Bronchial epithelial cell (primary cell): ENCODE measurements around the gene ZC3H12D. TPM values are rescaled to one million over a fixed set of nuclear protein-coding genes. Genes with fewer than 3 reads are reported as not detected.
A peak's percentile ranks its signal among the peaks of the same experiment; 100 is the strongest.

ENCODE experiments used
- DNase-seq: peaks from one replicate; pipeline ENCODE4 v3.0.0-alpha.2; 2010; ENCODE audit warnings: low read depth
- FAIRE-seq: peaks from 2 replicates; lab custom pipeline; 2011; peaks lifted over from hg19 to GRCh38; lab: Jason Lieb, UNC
- H3K27me3 ChIP-seq: 2 replicates; pipeline ENCODE4 v1.5.1; 2011; ENCODE audit warnings: low read length; ENCODE audit not compliant: control insufficient read depth, insufficient read depth
- H3K36me3 ChIP-seq: 2 replicates; pipeline ENCODE4 v1.5.1; 2011; ENCODE audit warnings: low read length; ENCODE audit not compliant: control insufficient read depth, insufficient read depth
- H3K4me3 ChIP-seq: 2 replicates; pipeline ENCODE4 v1.5.1; 2011; ENCODE audit warnings: mild to moderate bottlenecking, low read depth, low read length, control low read depth
- CTCF ChIP-seq: IDR thresholded peaks from 2 replicates; pipeline ENCODE4 v1.5.1; 2011; ENCODE audit warnings: mild to moderate bottlenecking, moderate library complexity, low read length, control low read depth, inconsistent platforms; ENCODE audit not compliant: insufficient read depth, severe bottlenecking
- total RNA-seq: library from RNA; depleted of rRNA; stranded (reverse); fragments of >200 nt; gene quantifications from 2 replicates; pipeline ENCODE4 v1.2.1, GENCODE V29; 2014

Gene ZC3H12D
- total RNA-seq, 1 donor from 2014 or later, result under 0.01 TPM

DNA sequence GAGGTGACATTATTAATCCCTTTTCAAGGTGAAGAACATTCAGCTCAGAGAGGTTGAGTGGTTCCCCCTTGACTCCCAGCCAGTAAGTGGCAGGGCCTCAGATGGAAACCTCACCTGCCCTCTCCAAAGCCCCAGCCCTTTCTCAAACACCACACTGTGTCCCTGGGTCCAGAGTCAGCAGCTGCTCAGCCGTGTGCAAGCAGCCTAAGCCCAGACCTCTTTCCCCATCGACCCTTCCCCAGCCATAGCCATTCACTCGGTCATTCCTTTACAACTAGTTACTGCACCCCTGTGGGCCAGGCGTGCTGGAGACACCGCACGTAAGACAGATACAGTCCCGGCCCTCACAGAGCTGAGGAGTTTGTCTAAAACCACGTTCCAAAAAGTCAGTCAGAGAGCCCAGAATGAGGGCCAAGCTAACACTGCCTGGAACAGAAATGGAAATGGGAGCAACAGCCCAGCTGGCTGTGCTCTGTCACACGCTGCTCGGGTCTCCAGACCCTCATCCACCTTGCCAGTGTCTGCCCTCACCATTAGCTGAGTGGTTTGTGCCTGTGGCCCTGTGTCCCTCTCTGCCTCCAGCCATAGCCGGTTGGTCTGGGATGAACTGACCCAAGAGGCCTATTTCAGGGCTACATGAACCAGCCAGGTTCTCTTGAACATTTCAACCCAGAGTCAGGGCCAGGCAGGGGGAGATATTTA is 29.6 kb downstream of the ZC3H12D start:
- Histone ChIP-seq H3K27me3 (no peaks in the 10 kb centered on the region), H3K36me3 (no peaks in the 10 kb centered on the region), H3K4me3 (no peak overlapping the region)
- DNase-seq, result no peak
- FAIRE-seq, result peak; percentile 73
- no peak for TF ChIP-seq CTCF

- Histone ChIP-seq H3K27me3 (no peaks in the 10 kb centered on the region), H3K4me3 (no peak overlapping the region), H3K36me3 (no peaks in the 10 kb centered on the region)
- FAIRE-seq (no peak), DNase-seq (peak; percentile 47)
- TF ChIP-seq CTCF, result no peak
These were observed 30.4 kb downstream of the ZC3H12D start for GRCh38 chr6:149454346-149454848.

GRCh38 chr6:149453597-149454345 is 31.0 kb downstream of the ZC3H12D start:
- no peak for FAIRE-seq
- H3K27me3 ChIP-seq, result no peaks in the 10 kb centered on the region
- no peak overlapping the region for H3K4me3 ChIP-seq
- DNase-seq, result no peak
- no peak for TF ChIP-seq CTCF
- H3K36me3 ChIP-seq, result no peaks in the 10 kb centered on the region

DNA sequence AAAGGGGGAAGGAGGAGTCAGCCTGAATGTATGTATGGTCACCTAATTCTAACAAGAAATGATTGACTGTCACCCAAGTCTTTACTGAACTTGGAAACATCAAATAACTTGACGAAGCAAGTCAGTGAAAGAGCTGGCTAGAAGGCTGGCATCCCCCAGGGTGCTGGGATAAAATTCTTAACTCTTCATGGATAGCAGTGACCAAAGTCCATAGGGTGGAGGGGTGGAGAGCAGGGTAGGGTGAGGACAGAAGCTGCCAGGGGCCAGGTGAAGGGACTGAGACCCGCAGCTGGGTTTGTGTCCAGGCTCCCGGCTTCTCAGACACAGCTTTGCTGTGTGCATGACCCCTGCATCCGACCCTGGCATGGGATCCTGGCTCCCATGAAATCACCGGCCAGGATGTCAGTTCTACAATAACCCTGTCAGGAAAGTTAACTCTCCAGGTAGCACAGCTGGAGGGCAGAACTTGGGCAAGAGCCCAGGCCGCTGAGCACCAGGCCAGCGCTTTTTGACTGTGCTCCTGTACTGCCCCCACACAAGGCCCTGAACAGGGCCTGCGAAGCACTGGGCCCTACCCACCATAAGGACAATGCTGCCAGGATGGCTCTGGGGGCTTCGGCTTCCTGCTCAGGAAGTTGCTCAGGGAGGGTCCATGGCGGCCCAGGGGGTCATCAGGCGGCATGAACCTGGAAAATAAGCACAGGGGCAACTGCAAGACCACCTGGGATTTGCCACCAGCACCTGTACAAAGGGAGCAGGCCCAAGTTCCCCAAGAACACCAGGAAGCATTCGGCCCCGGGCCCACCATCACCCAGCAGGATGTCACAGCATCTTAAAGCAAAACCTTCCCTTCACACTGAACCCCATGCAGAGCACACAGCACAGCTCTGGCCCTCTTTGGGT is 32.5 kb downstream of the ZC3H12D start:
- Histone ChIP-seq H3K36me3 (no peaks in the 10 kb centered on the region), H3K27me3 (no peaks in the 10 kb centered on the region), H3K4me3 (no peak overlapping the region)
- no peak for TF ChIP-seq CTCF
- FAIRE-seq, result no peak
- DNase-seq, result no peak

- Histone ChIP-seq H3K36me3 (no peaks in the 10 kb centered on the region), H3K4me3 (peak overlapping the region; percentile 41), H3K27me3 (no peaks in the 10 kb centered on the region)
- TF ChIP-seq CTCF, result no peak
- FAIRE-seq (no peak), DNase-seq (no peak)
These were observed 33.3 kb downstream of the ZC3H12D start for GRCh38 chr6:149451376-149452036.
